IMR-90 (cell line): ENCODE results near the gene TENM4.

ENCODE experiments used
- BHLHE40 ChIP-seq: fragments of 150-350 bp; IDR thresholded peaks from 2 replicates; pipeline ENCODE4 v1.6.1; 2016; ENCODE audit warnings: mild to moderate bottlenecking, low read depth, low read length
- CEBPB ChIP-seq: IDR thresholded peaks from 2 replicates; pipeline ENCODE4 v1.6.1; 2012; ENCODE audit warnings: low read depth, low read length, improper control_type of control experiment
- CHD1 ChIP-seq: IDR thresholded peaks from 2 replicates; pipeline ENCODE4 v1.6.1; 2012; ENCODE audit warnings: low read depth, low read length, improper control_type of control experiment
- CTCF ChIP-seq: conservative IDR thresholded peaks from 2 replicates; pipeline ENCODE4 v1.5.1; 2012; ENCODE audit warnings: mild to moderate bottlenecking, low read depth, low read length, improper control_type of control experiment
- ELK1 ChIP-seq: fragments of 150-350 bp; IDR thresholded peaks from 2 replicates; pipeline ENCODE4 v1.6.1; 2016; ENCODE audit warnings: low read depth, mild to moderate bottlenecking, low read length, moderate library complexity, borderline replicate concordance
- FOS ChIP-seq: fragments of 150-350 bp; IDR thresholded peaks from 2 replicates; pipeline ENCODE4 v1.6.1; 2016; ENCODE audit warnings: low read depth, low read length
- MAFK ChIP-seq: IDR thresholded peaks from 2 replicates; pipeline ENCODE4 v1.6.1; 2012; ENCODE audit warnings: low read depth, low read length, improper control_type of control experiment
- MAZ ChIP-seq: IDR thresholded peaks from 2 replicates; pipeline ENCODE4 v1.6.1; 2012; ENCODE audit warnings: low read depth, mild to moderate bottlenecking, low read length, improper control_type of control experiment, moderate library complexity, borderline replicate concordance
- MXI1 ChIP-seq: IDR thresholded peaks from 2 replicates; pipeline ENCODE4 v1.6.1; 2012; ENCODE audit warnings: low read depth, mild to moderate bottlenecking, low read length, moderate library complexity, borderline replicate concordance
- POLR2A ChIP-seq: IDR thresholded peaks from 2 replicates; pipeline ENCODE4 v1.6.1; 2012; ENCODE audit warnings: mild to moderate bottlenecking, low read depth, low read length
- RAD21 ChIP-seq: IDR thresholded peaks from 2 replicates; pipeline ENCODE4 v1.6.1; 2012; ENCODE audit warnings: low read length, improper control_type of control experiment
- RCOR1 ChIP-seq: IDR thresholded peaks from 2 replicates; pipeline ENCODE4 v1.6.1; 2012; ENCODE audit warnings: mild to moderate bottlenecking, low read length, improper control_type of control experiment; ENCODE audit not compliant: insufficient replicate concordance
- SMC3 ChIP-seq: fragments of 150-350 bp; IDR thresholded peaks from 2 replicates; pipeline ENCODE4 v1.6.1; 2016; ENCODE audit warnings: low read depth, mild to moderate bottlenecking, antibody characterized with exemption, low read length, moderate library complexity
- USF2 ChIP-seq: fragments of 150-350 bp; IDR thresholded peaks from 2 replicates; pipeline ENCODE4 v1.6.1; 2017; ENCODE audit warnings: mild to moderate bottlenecking, antibody characterized with exemption, low read length, low read depth

- TF ChIP-seq CTCF (no peak), RCOR1 (no peak), MXI1 (no peak), POLR2A (no peak), RAD21 (no peak), SMC3 (no peak), USF2 (no peak), MAFK (no peak), BHLHE40 (no peak), MAZ (no peak), CEBPB (no peak), ELK1 (no peak), FOS (no peak), CHD1 (no peak)
Measured at GRCh38 chr11:79043726-79044125, 397.1 kb downstream of the TENM4 start.
